Hepatocyte (in vitro differentiated cells): ENCODE measurements around the gene ZSCAN21. TPM values are rescaled to one million over a fixed set of nuclear protein-coding genes. Genes with fewer than 3 reads are reported as not detected.
"Not testable (repeated sequence)": the region's sequence is repeated elsewhere in the genome, so short reads cannot be mapped to it uniquely, and the experiment has no call there.

ENCODE experiments used
- DNase-seq: peaks from one replicate; pipeline ENCODE4 v3.0.0-alpha.2; 2016; ENCODE audit warnings: low spot score
- H2AFZ ChIP-seq: fragments of 200-600 bp; sonication (generic); 2 replicates; pipeline ENCODE4 v1.6.0; 2016; ENCODE audit warnings: antibody characterized with exemption, mild to moderate bottlenecking
- H3K27ac ChIP-seq: fragments of 200-600 bp; sonication (generic); 2 replicates; pipeline ENCODE4 v1.5.1; 2016; ENCODE audit warnings: mild to moderate bottlenecking
- H3K27me3 ChIP-seq: fragments of 200-600 bp; sonication (generic); 2 replicates; pipeline ENCODE4 v1.6.1; 2016
- H3K36me3 ChIP-seq: fragments of 200-600 bp; sonication (generic); replicated peaks from 2 replicates; pipeline ENCODE4 v1.5.1; 2016; ENCODE audit warnings: low read depth; ENCODE audit not compliant: insufficient read depth
- H3K4me1 ChIP-seq: fragments of 200-600 bp; sonication (generic); 2 replicates; pipeline ENCODE4 v1.5.1; 2016; ENCODE audit warnings: mild to moderate bottlenecking, moderate library complexity; ENCODE audit not compliant: insufficient read depth
- H3K4me2 ChIP-seq: fragments of 200-600 bp; sonication (generic); 2 replicates; pipeline ENCODE4 v1.6.0; 2016
- H3K4me3 ChIP-seq: fragments of 200-600 bp; sonication (generic); 2 replicates; pipeline ENCODE4 v1.5.1; 2016; ENCODE audit warnings: mild to moderate bottlenecking
- H3K79me2 ChIP-seq: fragments of 200-600 bp; sonication (generic); 2 replicates; pipeline ENCODE4 v1.6.0; 2017; ENCODE audit warnings: mild to moderate bottlenecking
- H3K9me2 ChIP-seq: fragments of 200-600 bp; sonication (generic); replicated peaks from 2 replicates; pipeline ENCODE4 v1.6.0; 2017; ENCODE audit warnings: mild to moderate bottlenecking; ENCODE audit not compliant: insufficient read depth
- H3K9me3 ChIP-seq: fragments of 200-600 bp; sonication (generic); 2 replicates; pipeline ENCODE4 v1.5.1; 2016; ENCODE audit warnings: low read depth, mild to moderate bottlenecking
- H4K20me1 ChIP-seq: fragments of 200-600 bp; sonication (generic); 2 replicates; pipeline ENCODE4 v1.6.0; 2016; ENCODE audit warnings: mild to moderate bottlenecking; ENCODE audit not compliant: insufficient read depth, poor library complexity, severe bottlenecking
- EZH2 ChIP-seq: fragments of 200-600 bp; sonication (generic); IDR thresholded peaks from 2 replicates; pipeline ENCODE4 v1.6.1; 2016; ENCODE audit warnings: antibody characterized with exemption, mild to moderate bottlenecking, borderline replicate concordance
- EZH2phosphoT487 ChIP-seq: fragments of 200-600 bp; sonication (generic); IDR thresholded peaks from one replicate; pipeline ENCODE4 v1.6.1; 2018; ENCODE audit warnings: antibody characterized with exemption, mild to moderate bottlenecking, low read depth, moderate library complexity; ENCODE audit not compliant: unreplicated experiment, severe bottlenecking
- WGBS: methylation state at CpG from one replicate; pipeline ENCODE4 v1.1.6; 2016; ENCODE audit warnings: low lambda C conversion rate; ENCODE audit errors: missing lambda C conversion rate; 5-methylcytosine and 5-hydroxymethylcytosine counted together
- polyA plus RNA-seq: library from polyadenylated mRNA; unstranded; fragments of >200 nt; fragmentation: Nextera tagmentation; extraction: Ambion mirVana; gene quantifications from 2 replicates; pipeline ENCODE4 v1.2.1, GENCODE V29; 2016
- total RNA-seq: library from RNA; depleted of rRNA; stranded (reverse); fragments of >200 nt; gene quantifications from 2 replicates; pipeline ENCODE4 v1.2.3, GENCODE V29; 2014
- TF ChIP-seq, protein P1 (sequence below): fragments of 200-600 bp; sonication (generic); IDR thresholded peaks from 2 replicates; pipeline ENCODE4 v1.5.1; 2016; ENCODE audit warnings: antibody characterized with exemption, mild to moderate bottlenecking; ENCODE audit not compliant: poor library complexity

The ZSCAN21 gene
- total and polyA plus RNA-seq, 2 experiments from 2014 or later = 9.6 to 12.8 TPM

DNA sequence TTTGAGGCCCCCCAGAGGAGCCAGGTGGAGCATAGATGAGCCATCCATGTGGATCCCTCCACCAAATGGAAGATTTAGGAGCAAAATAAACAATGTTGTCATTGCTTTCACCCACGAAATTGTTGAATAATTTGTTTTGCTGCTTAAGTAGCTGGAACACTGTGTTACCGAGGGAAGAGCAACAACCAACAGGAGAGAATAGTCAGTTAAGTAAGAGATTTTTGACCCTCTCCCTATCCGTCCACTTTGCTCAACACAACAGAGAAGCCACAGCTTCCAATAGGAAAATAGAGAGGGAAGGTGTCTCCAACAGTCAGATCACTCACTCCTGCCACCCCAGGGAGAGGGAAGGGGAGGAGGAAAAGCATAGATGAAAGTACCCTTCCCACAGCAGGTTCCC lies 38.1 kb upstream of the ZSCAN21 start:
- DNase-seq = no peak
- H4K20me1 ChIP-seq = peaks cover 2% of the 10 kb centered on the region
- H3K36me3 ChIP-seq = no peaks in the 10 kb centered on the region
- 67% methylated on average over 3 of the region's 3 CpGs for WGBS
- H3K4me3 ChIP-seq = no peak overlapping the region
- TF ChIP-seq EZH2 (no peak), EZH2phosphoT487 (no peak)
- TF ChIP-seq, protein P1, sequence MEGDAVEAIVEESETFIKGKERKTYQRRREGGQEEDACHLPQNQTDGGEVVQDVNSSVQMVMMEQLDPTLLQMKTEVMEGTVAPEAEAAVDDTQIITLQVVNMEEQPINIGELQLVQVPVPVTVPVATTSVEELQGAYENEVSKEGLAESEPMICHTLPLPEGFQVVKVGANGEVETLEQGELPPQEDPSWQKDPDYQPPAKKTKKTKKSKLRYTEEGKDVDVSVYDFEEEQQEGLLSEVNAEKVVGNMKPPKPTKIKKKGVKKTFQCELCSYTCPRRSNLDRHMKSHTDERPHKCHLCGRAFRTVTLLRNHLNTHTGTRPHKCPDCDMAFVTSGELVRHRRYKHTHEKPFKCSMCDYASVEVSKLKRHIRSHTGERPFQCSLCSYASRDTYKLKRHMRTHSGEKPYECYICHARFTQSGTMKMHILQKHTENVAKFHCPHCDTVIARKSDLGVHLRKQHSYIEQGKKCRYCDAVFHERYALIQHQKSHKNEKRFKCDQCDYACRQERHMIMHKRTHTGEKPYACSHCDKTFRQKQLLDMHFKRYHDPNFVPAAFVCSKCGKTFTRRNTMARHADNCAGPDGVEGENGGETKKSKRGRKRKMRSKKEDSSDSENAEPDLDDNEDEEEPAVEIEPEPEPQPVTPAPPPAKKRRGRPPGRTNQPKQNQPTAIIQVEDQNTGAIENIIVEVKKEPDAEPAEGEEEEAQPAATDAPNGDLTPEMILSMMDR = no peak
- no peaks in the 10 kb centered on the region for H3K27me3 ChIP-seq
- no peak overlapping the region for H3K27ac ChIP-seq
- H2AFZ ChIP-seq = no peak overlapping the region
- H3K4me2 ChIP-seq = no peak overlapping the region
- no peaks in the 10 kb centered on the region for H3K9me3 ChIP-seq
- peaks cover under 1% of the 10 kb centered on the region for H3K4me1 ChIP-seq
- no peaks in the 10 kb centered on the region for H3K9me2 ChIP-seq
- H3K79me2 ChIP-seq = peaks cover 10% of the 10 kb centered on the region

DNA sequence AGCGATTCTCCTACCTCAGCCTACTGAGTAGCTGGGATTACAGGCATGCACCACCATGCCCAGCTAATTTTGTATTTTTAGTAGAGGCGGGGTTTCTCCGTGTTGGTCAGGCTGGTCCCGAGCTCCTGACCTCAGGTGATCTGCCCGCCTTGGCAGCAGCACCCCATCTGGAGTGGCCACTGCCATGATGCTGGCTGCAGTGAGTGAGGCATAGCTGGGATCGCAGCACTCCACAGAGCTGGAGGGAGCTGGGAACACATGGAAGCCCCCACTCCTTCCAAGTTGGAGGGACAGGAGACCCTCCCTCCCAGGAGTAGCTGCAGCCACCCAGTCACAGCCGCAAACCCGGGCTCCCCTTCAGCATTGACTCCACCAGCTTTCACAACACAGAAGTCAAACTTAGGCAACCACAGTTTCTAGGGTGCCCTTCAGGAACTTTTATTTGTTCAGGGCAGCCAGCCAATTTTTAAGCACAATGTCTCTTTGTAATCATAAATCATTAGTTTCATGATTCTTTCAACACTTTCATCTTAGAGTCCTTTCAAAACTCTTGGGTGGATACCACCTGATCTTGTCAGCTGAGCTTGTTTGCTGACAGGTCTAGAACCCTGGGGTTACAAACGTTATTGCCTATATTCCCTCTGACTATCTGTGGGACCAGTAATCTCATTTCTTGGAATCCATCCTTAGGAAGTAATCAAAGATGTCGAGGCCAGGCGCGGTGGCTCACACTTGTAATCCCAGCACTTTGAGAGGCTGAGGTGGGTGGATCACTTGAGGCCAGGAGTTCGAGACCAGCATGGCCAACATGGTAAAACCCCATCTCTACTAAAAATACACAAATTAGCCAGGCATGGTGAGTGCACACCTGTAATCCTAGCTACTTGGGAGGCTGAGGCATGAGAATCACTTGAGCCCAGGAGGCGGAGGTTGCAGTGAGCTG lies 36.9 kb upstream of the ZSCAN21 start:
- WGBS = 86% methylated on average over 14 of the region's 14 CpGs
- DNase-seq, H3K27ac ChIP-seq, H3K4me2 ChIP-seq, H3K9me3 ChIP-seq, H3K4me3 ChIP-seq, H3K27me3 ChIP-seq, H3K9me2 ChIP-seq, H3K36me3 ChIP-seq, H2AFZ ChIP-seq, H4K20me1 ChIP-seq: not testable (repeated sequence)
- H3K79me2 ChIP-seq = peaks cover 22% of the 10 kb centered on the region
- H3K4me1 ChIP-seq = peaks cover 11% of the 10 kb centered on the region

DNA sequence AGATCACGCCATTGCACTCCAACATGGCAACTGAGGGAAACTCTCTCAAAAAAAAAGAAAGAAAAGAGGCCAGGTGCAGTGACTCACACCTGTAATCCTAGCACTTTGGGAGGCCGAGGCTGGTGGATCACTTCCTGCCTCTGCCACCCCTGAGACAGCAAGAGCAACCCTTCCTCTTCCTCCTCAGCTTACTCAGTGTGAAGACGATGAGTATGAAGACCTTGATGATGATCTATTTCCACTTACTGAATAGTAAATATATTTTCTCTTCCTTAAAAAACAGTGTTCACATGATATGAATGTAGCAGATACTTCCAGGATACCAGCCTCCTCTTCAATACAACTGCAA lies 36.3 kb upstream of the ZSCAN21 start:
- Histone ChIP-seq H3K9me3 (no peaks in the 10 kb centered on the region), H3K9me2 (no peaks in the 10 kb centered on the region), H3K36me3 (no peaks in the 10 kb centered on the region), H3K27ac (no peak overlapping the region), H3K27me3 (no peaks in the 10 kb centered on the region), H4K20me1 (peaks cover 14% of the 10 kb centered on the region), H3K4me3 (no peak overlapping the region), H2AFZ (no peak overlapping the region), H3K4me2 (no peak overlapping the region), H3K79me2 (peaks cover 28% of the 10 kb centered on the region), H3K4me1 (peaks cover 11% of the 10 kb centered on the region)
- DNase-seq = no peak
- TF ChIP-seq EZH2 = no peak
- TF ChIP-seq, protein P1 = no peak
- TF ChIP-seq EZH2phosphoT487 = no peak
- WGBS = 79% methylated on average over 3 of the region's 3 CpGs

DNA sequence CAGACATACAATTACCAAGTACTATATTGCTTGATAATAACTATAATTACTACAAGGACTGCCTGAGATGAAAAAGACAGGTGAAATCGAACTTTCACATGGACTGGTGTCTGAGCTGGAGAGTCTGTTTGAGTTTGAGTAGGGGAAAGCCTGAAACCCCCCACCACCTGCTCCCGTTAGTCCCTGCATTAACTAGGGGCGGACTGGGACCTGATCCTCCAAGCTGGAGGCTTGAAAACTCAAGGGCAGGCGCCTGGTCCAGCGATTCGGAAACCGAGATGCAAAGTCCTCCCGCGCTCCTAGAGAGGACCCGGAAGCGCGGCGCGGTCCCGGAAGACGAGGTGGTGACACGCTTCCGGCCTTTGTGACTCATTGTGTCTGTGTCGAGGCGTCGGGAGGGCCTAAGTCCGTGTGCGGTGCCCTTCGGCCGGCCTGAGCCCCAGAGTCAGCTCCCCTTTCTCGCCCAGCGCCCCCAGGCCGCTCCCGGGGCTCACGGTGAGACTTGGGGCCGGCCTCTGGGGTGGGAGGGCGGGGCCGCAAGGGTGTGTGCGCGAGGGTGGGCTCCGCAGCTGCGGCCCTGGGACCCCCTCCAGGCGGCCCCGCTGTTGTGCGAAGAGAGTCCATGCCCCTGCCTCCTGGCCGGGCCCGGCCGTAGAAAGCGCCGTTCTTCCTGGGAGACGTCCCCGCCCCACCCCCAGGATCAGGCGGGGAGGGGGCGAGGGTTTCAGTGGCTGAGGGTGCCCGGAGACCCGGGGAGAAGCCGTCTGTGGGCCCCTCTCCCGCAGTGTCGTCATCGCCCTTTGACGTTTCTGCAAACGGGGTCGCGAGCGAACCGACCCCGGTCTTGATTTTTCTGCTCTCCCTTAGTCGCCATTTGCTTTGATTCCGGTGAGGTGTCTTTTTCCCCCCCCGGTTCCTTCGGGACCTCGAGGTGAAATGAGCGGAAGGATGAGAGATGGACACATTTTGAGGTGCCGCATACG lies 34.1 kb upstream of the ZSCAN21 start, which contains the start of gene ZKSCAN1:
Gene ZKSCAN1, plus strand, starts transcription at position 365 of the 983 bp plus-strand sequence. CDS start 7,911 bp downstream, outside the sequence.
- TF ChIP-seq, protein P1 = no peak
- peaks cover 16% of the 10 kb centered on the region for H3K4me1 ChIP-seq
- peak within 1 kb of the TSS; percentile 99 for H3K27ac ChIP-seq
- peaks cover 51% of the 10 kb centered on the region for H3K79me2 ChIP-seq
- peak within 1 kb of the TSS; percentile 92 for H2AFZ ChIP-seq
- peaks cover 30% of the 10 kb centered on the region for H4K20me1 ChIP-seq
- H3K9me2 ChIP-seq = no peaks in the 10 kb centered on the region
- H3K27me3 ChIP-seq = no peaks in the 10 kb centered on the region
- 3% methylated on average over 45 of the region's 70 CpGs for WGBS
- DNase-seq = peak; percentile 96
- H3K4me2 ChIP-seq = peak within 1 kb of the TSS; percentile 89
- H3K4me3 ChIP-seq = peak within 1 kb of the TSS; percentile 78
- H3K36me3 ChIP-seq = no peaks in the 10 kb centered on the region
- no peaks in the 10 kb centered on the region for H3K9me3 ChIP-seq
